T-helper 9 cell (primary cell): Measurements from ENCODE around the gene CARD10.
A peak's percentile ranks its signal among the peaks of the same experiment; 100 is the strongest.
"Not testable (repeated sequence)": the region's sequence is repeated elsewhere in the genome, so short reads cannot be mapped to it uniquely, and the experiment has no call there.

ENCODE experiments used
- DNase-seq: peaks from one replicate; pipeline ENCODE4 v3.0.0-alpha.2; 2020

The CARD10 gene

DNA sequence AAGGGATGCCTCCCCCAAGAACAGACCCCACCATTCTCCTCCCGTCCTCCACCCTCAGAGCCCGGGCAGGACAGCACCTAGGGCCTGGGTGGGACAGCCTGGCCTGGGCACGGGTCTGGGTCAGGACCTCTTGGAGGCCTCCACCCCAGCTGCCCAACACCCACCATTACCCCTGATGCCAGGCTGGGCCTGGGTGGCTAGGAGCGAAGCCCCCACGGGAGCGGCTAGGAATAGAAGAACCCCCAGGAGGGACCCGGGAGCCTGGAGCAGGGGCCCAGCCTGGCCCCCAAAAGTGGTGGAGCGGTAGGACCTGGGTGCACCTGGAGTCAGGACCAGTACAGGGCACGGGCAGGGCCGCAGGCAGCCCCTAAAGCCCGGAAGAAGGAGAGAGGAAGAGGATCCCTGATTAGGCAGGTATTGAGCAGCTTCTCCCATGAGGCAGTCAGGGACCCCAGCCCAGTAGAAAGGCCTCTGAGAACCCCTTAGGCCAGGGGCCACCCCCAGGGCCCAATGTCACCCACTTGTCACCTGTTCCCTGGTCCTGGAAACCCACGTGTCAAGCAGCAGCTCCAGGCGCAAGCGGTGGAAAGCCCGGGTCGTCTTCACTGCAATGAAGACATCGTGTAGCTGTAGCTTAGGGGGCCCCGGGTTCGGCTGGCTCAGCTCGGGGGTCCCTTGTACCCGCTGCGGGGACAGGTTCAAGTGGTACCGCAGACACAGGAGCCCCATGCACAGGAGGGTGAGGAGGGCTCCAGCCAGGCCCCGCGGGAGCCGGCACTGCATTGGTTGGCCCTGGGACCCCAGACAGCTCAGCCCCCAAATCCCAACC lies 33.6 kb downstream of the CARD10 start:
- DNase-seq: no peak

DNA sequence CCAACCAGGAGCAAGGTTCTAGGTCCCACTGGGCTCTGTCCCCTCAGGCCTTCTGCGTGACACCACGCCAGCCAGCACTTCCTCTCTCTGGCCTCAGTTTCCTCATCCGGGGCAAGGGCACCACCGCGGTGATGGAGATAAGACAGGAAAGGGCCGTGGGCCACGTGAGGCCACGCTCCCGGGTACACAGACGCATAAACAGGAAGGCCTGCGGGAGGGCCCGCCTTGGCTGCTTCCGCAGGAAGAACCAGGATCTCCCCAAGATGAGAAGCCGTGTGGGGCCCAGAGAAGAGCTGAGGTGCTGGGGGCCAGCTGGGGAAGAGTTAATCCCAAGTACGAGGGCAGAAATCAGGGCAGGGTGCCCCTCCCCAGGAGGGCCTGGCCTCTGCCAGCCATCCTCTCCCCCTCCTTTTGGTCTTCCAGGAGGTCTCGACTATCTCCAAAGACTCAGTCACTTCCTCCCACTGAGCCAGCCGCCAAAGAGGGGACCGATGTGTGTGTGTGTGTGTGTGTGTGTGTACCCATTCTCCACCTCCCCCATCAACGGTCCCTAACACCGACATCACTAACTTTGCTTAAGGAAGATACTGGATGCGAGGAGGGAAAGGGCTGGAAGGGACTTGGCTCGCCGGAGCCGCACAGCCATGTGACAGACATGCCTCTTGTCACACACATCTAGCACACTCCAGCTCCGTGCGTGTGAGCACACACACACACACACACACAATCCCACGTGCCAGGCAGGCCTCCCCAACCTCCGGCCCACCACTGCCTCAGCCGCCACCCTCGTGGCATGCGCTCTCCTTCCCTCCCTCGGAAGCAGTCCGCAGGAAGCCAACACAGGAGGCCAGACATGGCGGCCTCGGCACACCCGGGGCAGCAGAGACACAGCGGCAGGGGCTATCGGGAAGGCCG lies 34.5 kb downstream of the CARD10 start:
- DNase-seq: peak; percentile 63

DNA sequence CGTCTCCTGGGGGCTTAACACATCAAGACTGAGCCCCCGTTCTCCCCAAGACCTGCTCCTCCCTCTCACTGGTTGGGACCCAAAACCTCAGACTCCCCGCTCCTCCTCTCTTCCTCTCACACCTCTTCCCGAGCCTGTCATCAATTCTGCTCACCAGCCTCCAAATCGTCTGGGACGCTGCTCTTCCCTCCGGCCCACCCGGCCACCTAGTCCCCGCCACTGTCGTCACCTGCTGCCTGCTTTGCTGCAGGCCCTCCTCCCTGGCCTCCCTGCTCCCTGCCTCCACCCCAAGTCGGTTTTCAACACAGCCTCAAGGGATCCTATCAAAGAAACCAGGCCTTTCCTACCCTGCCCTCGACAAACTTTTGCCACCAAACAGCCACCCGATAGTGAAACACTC lies 36.2 kb downstream of the CARD10 start:
- DNase-seq: no peak

DNA sequence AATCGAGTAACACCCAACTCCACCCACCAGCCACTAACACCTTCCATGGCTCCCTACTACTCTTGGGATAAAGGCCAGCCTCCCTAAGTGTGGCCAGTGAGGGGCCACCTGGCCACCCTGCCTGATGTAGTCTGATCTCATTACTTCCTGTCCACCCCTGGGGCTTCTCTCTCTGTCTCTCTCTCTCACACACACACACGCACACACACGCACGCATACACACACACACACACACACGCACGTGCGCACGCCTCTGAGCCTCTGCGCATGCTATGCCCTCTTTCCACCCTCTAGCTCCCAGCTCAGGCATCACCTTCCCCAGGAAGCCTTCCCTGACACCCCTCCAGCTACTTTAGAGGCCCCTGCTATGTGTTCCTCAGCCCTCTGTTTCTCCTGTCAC lies 37.0 kb downstream of the CARD10 start:
- no peak for DNase-seq

DNA sequence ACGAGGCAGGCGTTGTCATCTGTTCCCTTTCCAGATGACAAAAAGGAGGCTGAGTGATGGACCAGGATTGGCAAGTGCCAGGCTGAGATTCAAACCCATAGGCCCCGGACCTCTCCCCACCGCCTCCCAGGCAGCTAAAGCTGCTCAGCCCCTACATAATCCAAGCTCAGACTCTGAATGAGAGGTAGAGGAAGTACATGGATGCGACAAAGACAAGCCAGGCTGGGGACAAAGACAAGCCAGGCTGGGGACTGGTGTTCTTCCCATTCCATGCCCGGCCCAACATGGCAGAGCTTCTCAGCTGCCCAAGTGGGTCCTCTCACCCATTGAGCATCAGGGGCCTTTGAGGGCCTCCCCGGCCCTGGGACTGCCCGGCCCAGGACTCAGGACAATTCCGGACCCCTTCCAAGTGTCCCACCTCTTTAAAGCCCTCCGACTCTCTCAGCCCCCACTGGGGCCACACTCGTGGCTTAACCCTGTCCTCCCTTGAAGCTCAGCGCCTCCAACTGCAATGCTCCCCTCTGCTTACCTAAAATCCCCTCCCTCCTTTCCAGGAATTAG lies 37.8 kb downstream of the CARD10 start:
- DNase-seq: no peak

DNA sequence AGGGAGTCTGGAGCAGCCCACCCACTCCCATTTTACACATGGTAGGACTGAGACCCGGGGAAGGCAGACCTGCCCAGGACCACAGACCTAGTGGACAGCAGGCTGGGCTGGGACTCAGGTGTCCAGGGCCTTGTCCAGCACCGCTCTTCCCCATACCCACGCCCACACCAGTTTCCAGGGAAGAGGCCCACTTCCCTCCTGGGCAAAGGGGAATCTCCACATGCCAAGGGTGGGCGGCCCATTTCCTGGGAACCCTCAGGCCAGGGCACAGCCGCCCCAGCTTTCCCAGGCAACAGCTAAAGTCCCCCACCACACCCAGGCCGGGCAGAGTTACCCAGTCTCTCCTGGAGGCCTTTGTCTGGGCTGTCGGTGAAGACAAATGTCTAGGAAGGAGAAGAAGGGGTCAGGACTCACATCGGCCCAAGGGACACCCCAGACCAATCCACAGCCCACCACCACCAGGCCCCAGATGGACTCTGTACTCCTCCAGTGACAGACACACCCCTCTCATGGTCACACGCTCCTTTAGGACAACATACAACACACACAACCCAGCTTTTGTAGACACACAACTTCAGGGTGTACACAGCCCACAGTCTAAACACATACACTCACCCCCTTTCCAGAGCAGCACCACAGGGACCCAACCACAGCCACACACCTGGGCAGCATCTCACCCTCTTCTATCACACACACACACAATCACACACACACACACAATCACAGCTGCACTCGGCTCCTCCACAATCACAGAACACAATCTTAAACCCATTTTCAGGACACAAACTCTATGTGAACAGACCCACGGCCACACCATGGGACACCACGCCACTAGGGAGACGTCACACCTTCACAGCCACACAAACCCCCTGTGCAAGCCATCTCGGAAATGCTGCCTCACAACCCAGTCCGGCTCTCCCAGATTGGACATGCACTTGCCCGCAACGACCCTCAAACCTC lies 38.5 kb downstream of the CARD10 start:
- no peak for DNase-seq

DNA sequence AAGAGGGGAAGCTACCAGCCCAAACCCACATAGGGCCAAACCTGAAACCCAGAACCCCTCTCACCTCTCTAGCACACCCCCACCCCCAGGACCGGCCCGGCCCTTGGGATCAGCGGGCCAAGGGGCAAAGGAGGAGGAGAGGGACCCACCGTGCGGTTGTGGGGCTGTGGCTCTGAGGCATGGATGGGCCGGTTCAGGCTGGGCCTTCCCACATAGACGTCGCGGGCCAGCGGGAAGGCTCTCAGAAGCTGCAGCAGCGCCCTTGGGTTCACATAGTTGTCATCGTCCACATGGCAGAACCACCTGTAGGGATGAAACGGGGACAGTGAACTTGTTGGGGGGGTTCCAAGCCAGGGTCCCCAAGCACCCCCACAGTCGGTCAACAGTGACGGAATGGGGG lies 40.0 kb downstream of the CARD10 start:
- DNase-seq: no peak

DNA sequence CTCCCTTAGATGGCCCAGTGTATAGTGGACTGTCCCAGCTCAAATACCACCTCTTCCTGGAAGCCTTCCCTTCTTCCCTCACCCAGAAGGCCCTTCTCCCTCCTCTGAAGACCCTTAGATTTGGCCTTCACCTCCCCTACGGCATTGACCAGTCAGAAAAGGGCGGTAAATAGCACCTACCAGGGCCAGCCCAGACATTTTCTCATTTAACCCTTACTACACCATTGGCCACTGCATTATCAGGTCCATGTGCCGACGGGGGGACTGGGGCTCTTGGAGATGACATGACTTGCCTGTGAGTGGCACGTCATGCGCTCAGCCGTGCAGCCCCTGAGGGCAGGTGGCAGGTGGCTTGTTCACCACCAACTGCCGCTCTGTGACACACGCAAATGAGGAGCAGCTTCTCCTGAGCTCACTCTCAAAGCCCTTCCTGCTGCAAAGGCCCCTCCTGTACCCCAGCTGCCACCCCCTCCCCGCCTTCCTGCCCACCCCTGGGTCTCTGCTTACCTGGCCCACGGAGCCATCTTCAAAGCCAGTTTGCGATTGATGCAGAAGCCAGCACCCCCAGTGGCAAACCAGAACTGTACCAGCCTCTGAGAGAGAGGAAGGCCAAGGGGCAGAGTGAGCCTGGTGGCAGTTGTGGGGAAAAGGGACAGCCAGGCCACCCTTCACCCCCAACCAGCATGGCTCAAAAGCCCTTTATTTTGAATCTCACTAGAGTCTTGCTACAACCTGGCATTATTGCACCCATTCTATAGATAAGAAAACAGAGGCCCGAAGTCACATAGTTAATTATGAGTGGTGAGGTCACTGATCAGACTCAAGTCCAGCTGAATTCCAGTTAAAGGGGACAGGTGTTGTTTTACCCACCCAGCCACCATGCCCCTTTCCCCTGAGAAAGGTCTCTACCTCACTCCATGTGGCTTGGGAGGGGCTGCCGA lies 42.6 kb downstream of the CARD10 start:
- DNase-seq: no peak

DNA sequence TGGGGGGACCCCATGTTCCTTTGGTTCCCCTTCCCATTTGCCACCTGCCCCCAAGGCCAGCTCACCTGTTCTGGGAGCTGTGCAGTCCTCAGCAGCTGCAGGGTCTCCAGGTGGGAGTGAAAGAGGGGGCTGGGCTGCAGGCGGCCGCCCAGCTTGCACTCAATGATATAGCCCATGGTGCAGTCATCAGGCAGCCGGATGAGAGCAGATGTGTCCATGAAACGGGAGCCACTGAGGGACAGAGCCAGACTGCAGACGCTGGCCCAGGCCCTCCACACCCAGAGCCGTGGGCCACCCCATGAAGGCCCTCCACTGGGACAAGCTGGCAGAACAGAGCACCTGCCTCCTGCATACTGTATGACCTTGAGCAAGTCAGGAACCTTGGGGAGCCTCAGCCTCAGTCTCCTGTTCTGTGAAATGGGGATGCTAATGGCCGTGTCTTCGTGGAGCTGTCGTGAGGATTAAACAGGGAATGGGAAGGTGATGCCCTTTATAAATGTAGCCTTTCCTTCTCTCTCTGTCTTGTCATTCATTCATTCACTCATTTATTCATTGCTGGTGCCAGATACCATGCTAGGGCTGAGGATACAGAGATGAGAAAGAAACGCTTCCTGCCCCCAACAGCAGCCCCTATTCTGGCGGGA lies 44.6 kb downstream of the CARD10 start:
- no peak for DNase-seq

DNA sequence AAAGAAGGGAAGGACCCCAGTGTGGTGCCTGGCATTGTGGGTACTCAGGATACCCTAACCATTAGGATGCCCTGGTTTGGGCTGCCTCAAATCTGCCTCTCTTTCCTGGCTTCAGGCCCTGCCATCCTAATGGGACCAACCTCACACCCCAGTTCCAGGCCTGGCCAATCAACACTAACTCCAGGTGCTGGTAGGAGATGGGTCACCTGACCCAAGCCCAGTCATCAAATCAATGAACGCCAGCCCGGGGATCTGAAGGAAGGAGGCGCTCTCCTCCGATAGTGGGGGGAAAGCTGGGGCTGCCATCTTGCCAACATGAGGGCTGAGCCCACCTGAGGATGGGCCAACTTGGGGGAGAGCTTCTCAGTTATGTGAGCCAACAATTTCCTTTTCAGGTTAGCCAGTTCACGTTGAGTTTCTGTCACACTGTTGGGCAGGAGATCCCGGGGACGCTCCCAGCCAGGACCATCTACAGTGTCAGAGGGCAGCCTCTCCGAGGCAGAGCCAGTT lies 45.7 kb downstream of the CARD10 start:
- DNase-seq: no peak

DNA sequence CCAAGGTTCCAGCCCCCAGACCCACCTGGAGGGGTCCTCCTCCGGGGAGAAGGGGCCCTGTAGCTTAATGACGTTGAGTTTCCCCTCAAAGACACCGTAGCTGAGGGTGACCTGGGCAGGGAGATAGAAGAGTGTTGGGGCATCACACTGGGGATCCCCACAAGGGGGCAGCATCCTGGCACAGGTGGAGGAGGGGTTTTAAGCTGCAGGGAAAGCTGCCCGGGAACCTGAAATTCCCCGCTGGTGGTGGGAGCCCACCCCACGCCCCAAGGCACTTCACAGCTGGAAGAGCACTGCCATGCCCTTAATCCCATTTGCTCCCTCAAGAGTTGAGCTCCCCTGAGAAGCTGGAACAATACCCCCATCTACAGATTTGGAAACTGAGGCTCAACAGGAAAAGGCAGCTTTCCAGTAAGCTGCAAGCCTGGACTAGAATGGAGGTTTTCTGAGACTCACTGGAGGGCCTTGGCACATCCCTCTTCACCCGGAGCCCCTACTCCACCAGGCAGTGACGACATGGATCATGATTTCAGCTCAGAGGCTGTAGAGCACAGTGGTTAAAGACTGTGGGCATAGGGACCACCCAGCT lies 46.7 kb downstream of the CARD10 start:
- peak; percentile 44 for DNase-seq

DNA sequence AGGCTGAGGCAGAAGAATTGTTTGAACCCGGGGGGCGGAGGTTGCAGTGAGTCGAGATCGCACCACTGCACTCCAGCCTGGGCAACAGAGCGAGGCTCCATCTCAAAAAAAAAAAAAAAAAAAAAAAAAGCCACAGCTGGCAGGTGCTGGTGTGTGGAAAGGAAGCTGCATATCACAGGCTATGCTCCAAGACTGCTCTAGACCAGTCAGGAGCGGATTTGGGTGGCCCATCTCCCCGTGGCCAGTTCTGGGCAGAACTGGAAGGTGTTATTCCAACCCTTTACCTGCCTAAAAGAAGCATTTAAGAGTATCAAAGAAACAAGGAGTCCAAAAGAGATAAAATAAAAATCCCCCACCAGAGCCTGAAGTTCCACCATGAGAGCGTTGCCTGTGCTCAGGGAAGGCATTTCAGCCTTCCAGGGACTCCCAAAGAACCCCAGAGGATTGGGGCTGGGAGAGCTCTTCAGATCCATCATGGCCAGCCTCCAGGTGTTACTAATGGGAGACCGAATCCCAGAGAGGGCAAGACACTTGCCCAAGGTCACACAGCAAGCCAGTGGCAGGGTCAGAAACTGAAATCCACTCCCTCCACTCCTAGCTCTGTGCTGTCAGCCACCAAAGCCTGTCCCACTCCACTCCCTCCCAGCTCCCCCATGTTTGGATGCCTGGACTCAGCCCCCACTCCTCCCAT lies 47.3 kb downstream of the CARD10 start:
- no peak for DNase-seq

DNA sequence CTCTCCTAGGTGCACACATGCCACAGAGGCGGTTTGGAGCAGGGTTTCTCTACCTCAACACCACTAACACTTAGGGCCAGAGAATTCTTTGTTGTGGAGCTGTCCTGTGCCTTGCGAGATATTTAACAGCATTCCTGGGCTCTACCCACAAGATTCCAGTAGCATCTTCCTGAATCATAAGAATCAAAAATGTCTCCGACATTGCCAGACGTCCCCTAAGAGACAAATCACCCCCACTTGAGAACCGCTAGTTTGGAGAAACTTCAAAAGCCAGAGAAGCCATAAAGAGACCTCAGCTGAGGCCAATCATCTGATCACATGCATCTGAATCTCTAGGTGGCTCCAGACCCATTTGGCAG lies 49.1 kb downstream of the CARD10 start:
- no peak for DNase-seq

DNA sequence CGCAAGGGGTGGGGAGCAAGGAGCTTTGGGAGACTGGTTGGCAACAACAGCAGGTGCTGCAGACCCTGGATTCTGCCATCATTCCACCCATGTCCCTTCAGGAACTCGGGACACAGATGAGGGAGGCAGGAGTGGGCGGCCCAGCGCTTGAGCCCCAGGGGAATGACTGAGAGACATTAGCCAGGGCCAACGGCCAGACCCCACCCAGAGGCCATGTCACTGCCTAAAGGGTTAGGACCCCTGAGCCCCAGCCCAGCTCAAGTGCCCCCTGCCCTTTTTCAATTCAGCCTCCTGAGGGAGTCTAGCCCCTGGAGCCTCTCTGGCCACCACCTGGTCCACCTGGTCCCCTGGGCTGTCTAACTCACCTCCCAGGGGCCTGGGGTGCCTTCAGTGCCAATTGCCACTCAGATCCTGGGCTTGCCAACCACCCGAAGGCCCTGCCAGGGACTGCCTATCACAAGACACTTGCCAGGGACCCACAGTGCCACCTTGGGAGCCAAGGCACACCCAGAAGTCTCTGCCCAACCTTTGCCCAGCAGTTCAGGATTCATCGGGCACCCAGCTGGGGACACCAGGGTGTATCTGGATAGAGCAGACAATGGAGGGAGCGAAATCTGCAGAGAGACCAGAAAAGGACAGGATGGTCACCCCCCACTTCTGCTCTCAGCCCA lies 49.7 kb downstream of the CARD10 start:
- DNase-seq: no peak

DNA sequence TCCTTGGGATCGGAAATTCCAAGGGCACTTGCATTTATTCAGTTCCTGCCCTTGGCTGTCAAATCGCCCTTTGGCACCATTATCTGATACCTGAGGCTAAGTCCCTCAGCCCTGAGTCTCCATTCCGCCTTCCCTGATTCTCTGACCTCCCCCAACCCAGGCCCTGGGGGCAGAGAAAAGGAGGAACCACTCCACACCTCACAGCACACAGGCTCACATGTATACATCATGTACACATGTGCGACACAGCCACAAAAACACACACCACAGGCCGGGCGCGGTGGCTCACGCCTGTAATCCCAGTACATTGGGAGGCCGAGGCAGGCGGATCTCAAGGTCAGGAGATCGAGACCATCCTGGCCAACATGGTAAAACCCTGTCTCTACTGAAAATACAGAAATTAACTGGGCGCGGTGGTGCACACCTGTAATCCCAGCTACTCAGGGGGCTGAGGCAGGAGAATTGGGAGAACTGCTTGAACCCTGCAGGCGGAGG lies 51.0 kb downstream of the CARD10 start:
- DNase-seq: not testable (repeated sequence)

DNA sequence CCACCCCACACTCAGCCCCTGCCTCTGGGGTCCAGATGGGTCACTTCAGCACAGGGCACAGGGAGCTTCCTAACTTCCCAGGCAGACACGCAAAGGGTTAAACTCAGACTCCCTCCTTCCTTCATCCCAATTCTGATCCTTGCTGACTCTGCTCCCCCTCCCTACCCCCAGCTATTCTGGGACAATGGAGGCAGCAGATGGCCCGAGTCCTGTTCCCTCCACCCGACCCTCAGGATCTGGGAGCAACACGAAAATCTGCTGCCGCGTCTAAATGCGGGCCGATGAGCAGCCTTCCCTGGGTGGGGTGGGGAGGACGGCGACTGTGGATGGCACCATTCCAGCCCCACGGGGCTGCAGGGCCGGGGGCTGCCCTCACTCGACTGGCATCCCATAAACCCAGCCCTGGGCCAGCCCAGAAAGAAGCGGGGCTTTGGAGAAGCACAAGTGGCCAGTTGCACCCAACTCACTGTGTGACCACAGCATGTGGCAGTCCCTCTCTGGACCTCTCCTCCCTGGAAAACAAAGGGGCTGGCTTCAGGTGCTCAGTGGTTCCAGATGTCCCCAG lies 51.7 kb downstream of the CARD10 start:
- DNase-seq: no peak

DNA sequence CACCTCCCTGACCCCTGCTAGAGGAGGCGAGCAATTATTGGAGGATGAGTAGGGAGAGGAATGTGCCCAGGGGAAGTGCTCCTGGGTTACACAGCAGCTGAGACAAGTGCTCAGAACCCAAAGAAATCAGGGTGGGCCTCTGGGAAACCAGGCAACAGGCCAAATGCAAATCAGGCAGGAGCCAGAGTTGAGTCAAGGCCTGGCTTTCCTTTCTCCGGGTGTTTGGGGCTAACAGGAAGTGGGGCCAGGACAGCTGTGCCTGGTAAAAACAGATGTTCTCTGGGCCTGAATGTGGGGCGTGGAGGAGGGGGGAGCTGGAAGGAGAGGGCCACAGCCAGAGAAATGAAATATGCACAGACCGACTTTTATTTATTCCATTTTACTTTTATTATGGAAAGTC lies 55.0 kb downstream of the CARD10 start:
- no peak for DNase-seq

DNA sequence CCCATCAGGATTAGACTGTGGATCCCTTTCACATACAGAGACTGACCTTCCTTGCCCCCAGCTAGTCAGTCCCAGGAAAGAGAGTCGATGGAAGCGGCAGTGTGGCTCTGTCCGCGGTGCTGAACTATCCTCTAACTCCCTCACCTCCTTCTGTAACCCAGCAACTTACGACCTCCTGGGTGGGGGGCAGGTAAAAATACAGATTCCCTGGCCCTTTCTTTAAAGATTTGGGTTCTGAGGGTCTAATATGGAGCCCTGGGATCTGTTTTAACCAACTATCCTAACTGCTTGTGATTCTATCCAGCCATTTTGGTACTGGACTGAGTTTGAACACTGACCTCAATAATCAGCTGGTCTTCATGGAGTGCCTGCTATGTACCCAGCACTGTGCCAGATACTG lies 56.2 kb downstream of the CARD10 start:
- DNase-seq: no peak
